Gastroesophageal sphincter (tissue), 3 donors: ENCODE measurements around the gene PAXX.

Experiments used
- EP300 ChIP-seq: sonication (generic); formaldehyde crosslinking; IDR thresholded peaks from one replicate; pipeline ENCODE4 v1.6.1; 2017; ENCODE audit warnings: antibody characterized with exemption, mild to moderate bottlenecking
- POLR2AphosphoS5 ChIP-seq: sonication (generic); formaldehyde crosslinking; IDR thresholded peaks from one replicate; pipeline ENCODE4 v1.6.1; 2017; ENCODE audit warnings: antibody characterized with exemption
- TF ChIP-seq, protein P1 (sequence below), 4 experiments: fragments of 200-600 bp in 2 of 4; fragments of 450-650 bp in 2 of 4; sonication (generic) in 1 of 4; IDR thresholded peaks; one replicate each; pipeline ENCODE4 v1.5.1; 2017 to 2019; ENCODE audit warnings: antibody characterized with exemption in 4 of 4, mild to moderate bottlenecking in 2 of 4, moderate library complexity in 2 of 4

DNA sequence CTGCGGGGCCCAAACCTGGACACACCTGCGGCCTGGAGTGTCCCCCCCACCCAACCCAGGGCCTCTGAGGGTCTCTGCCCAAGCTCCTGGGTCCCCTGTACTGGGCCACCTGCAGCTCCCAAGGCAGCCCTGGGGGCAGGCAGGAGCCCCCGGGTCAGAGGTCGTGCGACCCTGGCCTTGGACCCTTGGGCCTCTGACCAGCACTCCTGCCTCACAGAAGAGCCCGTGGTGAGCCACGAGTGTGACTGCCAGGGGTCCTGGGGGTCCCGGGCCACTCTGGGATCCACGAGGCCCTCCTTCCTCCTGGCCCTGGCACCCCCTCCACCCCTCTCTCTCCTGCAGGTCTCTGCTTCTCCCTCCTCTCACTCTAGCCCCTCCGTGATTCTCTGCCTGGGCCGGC, 19.9 kb upstream of the PAXX start:
- TF ChIP-seq, protein P1, sequence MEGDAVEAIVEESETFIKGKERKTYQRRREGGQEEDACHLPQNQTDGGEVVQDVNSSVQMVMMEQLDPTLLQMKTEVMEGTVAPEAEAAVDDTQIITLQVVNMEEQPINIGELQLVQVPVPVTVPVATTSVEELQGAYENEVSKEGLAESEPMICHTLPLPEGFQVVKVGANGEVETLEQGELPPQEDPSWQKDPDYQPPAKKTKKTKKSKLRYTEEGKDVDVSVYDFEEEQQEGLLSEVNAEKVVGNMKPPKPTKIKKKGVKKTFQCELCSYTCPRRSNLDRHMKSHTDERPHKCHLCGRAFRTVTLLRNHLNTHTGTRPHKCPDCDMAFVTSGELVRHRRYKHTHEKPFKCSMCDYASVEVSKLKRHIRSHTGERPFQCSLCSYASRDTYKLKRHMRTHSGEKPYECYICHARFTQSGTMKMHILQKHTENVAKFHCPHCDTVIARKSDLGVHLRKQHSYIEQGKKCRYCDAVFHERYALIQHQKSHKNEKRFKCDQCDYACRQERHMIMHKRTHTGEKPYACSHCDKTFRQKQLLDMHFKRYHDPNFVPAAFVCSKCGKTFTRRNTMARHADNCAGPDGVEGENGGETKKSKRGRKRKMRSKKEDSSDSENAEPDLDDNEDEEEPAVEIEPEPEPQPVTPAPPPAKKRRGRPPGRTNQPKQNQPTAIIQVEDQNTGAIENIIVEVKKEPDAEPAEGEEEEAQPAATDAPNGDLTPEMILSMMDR (IDR thresholded peaks at IDR 0.05), result no peak
- TF ChIP-seq EP300 (no peak), POLR2AphosphoS5 (no peak)
